ENCODE results near the gene CTPS1. TPM values are rescaled to one million over a fixed set of nuclear protein-coding genes. Genes with fewer than 3 reads are reported as not detected.
A peak's percentile ranks its signal among the peaks of the same experiment; 100 is the strongest.

Gene CTPS1
- total RNA-seq, 1 experiment from 2014 or later: 63.1 TPM

DNA sequence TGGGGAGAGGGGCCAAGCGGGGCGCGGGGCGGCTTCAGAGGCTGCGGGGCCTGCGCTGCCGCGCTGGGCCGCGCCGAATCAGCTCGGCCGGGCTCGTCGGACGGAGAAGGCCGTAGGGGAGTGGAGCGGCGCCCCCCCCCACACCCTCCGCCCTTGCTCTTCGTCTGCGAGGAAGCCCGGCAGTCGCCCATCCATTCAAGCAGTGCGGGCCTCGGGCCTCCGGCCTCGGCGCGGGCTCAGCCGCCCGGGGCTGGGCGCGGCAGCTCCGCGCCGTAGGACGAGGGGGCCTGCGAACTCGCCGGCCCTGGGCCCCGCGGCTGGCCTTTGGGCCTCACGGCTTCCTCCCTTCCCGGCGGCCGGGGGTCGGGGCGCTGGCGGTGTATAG lies 564 bp downstream of the CTPS1 start:
- H3K4me3 Mint-ChIP-seq (ENCODE audit: unreplicated experiment): peak overlapping the region; percentile 94
- no peaks in the 10 kb centered on the region for H3K36me3 ChIP-seq (ENCODE audit: control insufficient read depth, insufficient read depth, low read length)
- peaks cover 37% of the 10 kb centered on the region for H3K4me1 Mint-ChIP-seq (ENCODE audit: low read depth, unreplicated experiment)
- peaks cover 65% of the 10 kb centered on the region for H3K4me1 ChIP-seq
- TF ChIP-seq, protein P1, sequence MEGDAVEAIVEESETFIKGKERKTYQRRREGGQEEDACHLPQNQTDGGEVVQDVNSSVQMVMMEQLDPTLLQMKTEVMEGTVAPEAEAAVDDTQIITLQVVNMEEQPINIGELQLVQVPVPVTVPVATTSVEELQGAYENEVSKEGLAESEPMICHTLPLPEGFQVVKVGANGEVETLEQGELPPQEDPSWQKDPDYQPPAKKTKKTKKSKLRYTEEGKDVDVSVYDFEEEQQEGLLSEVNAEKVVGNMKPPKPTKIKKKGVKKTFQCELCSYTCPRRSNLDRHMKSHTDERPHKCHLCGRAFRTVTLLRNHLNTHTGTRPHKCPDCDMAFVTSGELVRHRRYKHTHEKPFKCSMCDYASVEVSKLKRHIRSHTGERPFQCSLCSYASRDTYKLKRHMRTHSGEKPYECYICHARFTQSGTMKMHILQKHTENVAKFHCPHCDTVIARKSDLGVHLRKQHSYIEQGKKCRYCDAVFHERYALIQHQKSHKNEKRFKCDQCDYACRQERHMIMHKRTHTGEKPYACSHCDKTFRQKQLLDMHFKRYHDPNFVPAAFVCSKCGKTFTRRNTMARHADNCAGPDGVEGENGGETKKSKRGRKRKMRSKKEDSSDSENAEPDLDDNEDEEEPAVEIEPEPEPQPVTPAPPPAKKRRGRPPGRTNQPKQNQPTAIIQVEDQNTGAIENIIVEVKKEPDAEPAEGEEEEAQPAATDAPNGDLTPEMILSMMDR (IDR thresholded peaks at IDR 0.05; ENCODE audit: insufficient read depth in 1 of 2, low read depth in 1 of 2, low read length in 1 of 2, severe bottlenecking in 1 of 2, unreplicated experiment in 1 of 2): no peak
- intact Hi-C loops (cut with micrococcal nuclease; ENCODE audit: unreplicated experiment): no loop called here
- H3K4me3 ChIP-seq (ENCODE audit: low read depth, low read length): peak overlapping the region; percentile 46
- H3K27me3 Mint-ChIP-seq (ENCODE audit: insufficient read depth, unreplicated experiment): no peaks in the 10 kb centered on the region
- DNase-seq: no peak
- H3K27ac Mint-ChIP-seq (ENCODE audit: unreplicated experiment): peak overlapping the region; percentile 93
- ChIA-PET CTCF (interaction anchor here (0.8 kb wide), 1 partner anchor 131 kb away, joined by 4 read pairs; no protein-coding TSS in a partner anchor), POLR2A (interaction anchor here (0.5 to 1.7 kb wide), 3 partner anchors 118 to 289 kb away, joined by 3 to 15 read pairs (median 7); partner anchors contain the start of genes CITED4 and NFYC)
- H3K27me3 ChIP-seq (replicated peaks; ENCODE audit: control insufficient read depth, insufficient read depth, low read length): no peaks in the 10 kb centered on the region
- H3K9me3 Mint-ChIP-seq (ENCODE audit: unreplicated experiment): no peaks in the 10 kb centered on the region
- peaks cover 41% of the 10 kb centered on the region for H3K36me3 Mint-ChIP-seq (ENCODE audit: insufficient read depth, unreplicated experiment)
- no TSS peak for BruUV-seq (replicated peaks)
- H3K9me3 ChIP-seq: no peaks in the 10 kb centered on the region

DNA sequence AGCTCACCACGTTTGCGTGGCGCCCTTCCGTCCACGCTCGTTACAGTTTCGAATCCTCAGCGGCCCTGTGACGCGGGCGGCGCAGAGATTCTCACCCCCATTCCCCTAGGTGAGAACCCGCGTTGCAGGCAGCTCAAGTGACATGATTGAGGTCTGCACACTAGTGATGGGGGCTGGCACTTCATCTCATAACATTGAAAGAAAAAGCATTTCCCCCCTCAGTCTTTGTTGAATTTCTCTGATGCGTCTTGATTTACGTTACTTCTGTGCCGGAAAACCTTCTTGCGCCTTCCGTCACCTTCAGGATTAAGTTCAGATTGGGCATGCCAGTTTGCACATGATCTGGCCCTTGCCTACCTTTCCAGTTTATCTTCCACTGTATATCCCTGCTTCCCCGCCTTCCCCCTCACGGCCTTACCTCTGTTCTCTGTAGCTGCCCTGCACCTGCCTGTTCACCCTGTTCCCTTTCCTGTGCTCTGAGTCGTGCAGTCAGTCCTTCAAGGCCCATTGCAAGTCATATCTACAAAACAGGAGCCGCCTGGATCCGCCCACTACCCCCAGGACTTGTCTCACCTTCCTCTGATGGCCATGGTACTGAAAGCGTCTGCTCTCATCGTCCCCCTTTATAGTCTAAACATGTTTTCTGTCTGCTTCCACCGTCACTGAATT lies 1.1 kb downstream of the CTPS1 start:
- Histone ChIP-seq H3K4me3 (ENCODE audit: low read depth, low read length) (peak overlapping the region; percentile 46), H3K9me3 (no peaks in the 10 kb centered on the region), H3K27me3 (replicated peaks; ENCODE audit: control insufficient read depth, insufficient read depth, low read length) (no peaks in the 10 kb centered on the region), H3K4me1 (peaks cover 62% of the 10 kb centered on the region), H3K36me3 (ENCODE audit: control insufficient read depth, insufficient read depth, low read length) (no peaks in the 10 kb centered on the region)
- intact Hi-C loops (cut with micrococcal nuclease; ENCODE audit: unreplicated experiment): no loop called here
- no peaks in the 10 kb centered on the region for H3K9me3 Mint-ChIP-seq (ENCODE audit: unreplicated experiment)
- TF ChIP-seq, protein P1 (IDR thresholded peaks at IDR 0.05; ENCODE audit: insufficient read depth in 1 of 2, low read depth in 1 of 2, low read length in 1 of 2, severe bottlenecking in 1 of 2, unreplicated experiment in 1 of 2): no peak
- no TSS peak for BruUV-seq (replicated peaks)
- DNase-seq: peak; percentile 40 to 55
- peaks cover 46% of the 10 kb centered on the region for H3K36me3 Mint-ChIP-seq (ENCODE audit: insufficient read depth, unreplicated experiment)
- peak overlapping the region; percentile 94 for H3K4me3 Mint-ChIP-seq (ENCODE audit: unreplicated experiment)
- H3K27ac Mint-ChIP-seq (ENCODE audit: unreplicated experiment): peak overlapping the region; percentile 93
- CTCF ChIA-PET: interaction anchor here (0.8 kb wide), 1 partner anchor 132 kb away, joined by 4 read pairs; no protein-coding TSS in a partner anchor
- peaks cover 32% of the 10 kb centered on the region for H3K4me1 Mint-ChIP-seq (ENCODE audit: low read depth, unreplicated experiment)
- H3K27me3 Mint-ChIP-seq (ENCODE audit: insufficient read depth, unreplicated experiment): no peaks in the 10 kb centered on the region
- POLR2A ChIA-PET: interaction anchor here (1.7 kb wide), 1 partner anchor 119 kb away, joined by 15 read pairs; the partner anchor contains the start of gene CITED4

DNA sequence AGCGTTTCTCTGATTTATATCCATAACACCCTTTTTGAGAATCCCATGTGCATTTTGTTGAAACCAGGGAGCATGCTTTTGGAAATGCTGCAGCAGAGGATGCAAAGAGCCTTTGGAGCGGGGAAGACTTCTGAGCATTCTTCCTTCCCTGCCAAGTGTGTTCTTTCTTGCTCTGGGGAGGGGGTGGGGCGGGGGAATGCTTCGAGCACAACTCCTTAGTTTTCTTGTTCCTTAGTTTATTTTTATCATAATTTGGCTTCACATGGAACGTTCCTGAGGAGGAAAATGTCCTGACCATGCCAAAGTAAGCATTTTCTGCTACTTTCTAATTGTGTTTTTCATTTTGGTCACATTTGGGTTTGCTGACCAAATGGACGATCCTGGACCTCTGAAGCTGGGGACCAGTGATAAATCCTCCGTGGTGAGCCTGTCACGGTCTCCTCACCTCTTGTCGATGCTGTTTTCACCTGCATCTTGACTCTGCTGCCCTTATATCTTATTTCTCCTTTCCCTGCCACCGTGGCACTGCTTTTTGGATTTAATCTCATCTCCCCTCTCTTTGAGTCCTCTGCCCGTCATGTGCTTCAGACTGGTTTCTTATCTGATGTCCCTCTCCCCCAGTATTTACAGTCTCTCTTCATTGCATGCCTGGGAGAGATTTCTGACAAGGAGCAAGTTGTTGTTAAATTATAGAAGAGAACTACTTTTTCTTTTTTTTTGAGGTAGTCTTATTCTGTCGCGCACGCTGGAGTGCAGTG lies 2.4 kb downstream of the CTPS1 start:
- no peaks in the 10 kb centered on the region for H3K36me3 ChIP-seq (ENCODE audit: control insufficient read depth, insufficient read depth, low read length)
- no peaks in the 10 kb centered on the region for H3K27me3 ChIP-seq (replicated peaks; ENCODE audit: control insufficient read depth, insufficient read depth, low read length)
- no TSS peak for BruUV-seq (replicated peaks)
- TF ChIP-seq, protein P1 (IDR thresholded peaks at IDR 0.05; ENCODE audit: insufficient read depth in 1 of 2, low read depth in 1 of 2, low read length in 1 of 2, severe bottlenecking in 1 of 2, unreplicated experiment in 1 of 2): no peak
- H3K4me1 Mint-ChIP-seq (ENCODE audit: low read depth, unreplicated experiment): peaks cover 29% of the 10 kb centered on the region
- no peak overlapping the region for H3K4me3 ChIP-seq (ENCODE audit: low read depth, low read length)
- CTCF ChIA-PET: no interaction called here
- H3K4me1 ChIP-seq: peaks cover 62% of the 10 kb centered on the region
- no peaks in the 10 kb centered on the region for H3K27me3 Mint-ChIP-seq (ENCODE audit: insufficient read depth, unreplicated experiment)
- intact Hi-C loops (cut with micrococcal nuclease; ENCODE audit: unreplicated experiment): no loop called here
- peaks cover 54% of the 10 kb centered on the region for H3K36me3 Mint-ChIP-seq (ENCODE audit: insufficient read depth, unreplicated experiment)
- peak overlapping the region; percentile 94 for H3K4me3 Mint-ChIP-seq (ENCODE audit: unreplicated experiment)
- no peaks in the 10 kb centered on the region for H3K9me3 ChIP-seq
- peak overlapping the region; percentile 66 for H3K27ac Mint-ChIP-seq (ENCODE audit: unreplicated experiment)
- no peak for DNase-seq
- no peaks in the 10 kb centered on the region for H3K9me3 Mint-ChIP-seq (ENCODE audit: unreplicated experiment)
- POLR2A ChIA-PET: no interaction called here

All from Caco-2 (cell line).